Gastroesophageal sphincter (tissue), 4 donors: ENCODE data around the gene AKT3. TPM values are rescaled to one million over a fixed set of nuclear protein-coding genes. Genes with fewer than 3 reads are reported as not detected.

ENCODE experiments used
- ATAC-seq: fragments of 150-250 bp; one replicate; pipeline ENCODE4 v1.9.1; 2016; ENCODE audit warnings: mild to moderate bottlenecking, moderate library complexity
- H3K27ac ChIP-seq, 4 donors: fragments of 200-600 bp; sonication (generic) in 3 of 4; 1 replicate in 3 of 4; 2 replicates in 1 of 4; pipeline ENCODE4 v1.5.1; 2016 to 2019
- H3K27me3 ChIP-seq: fragments of 200-600 bp; sonication (generic); one replicate; pipeline ENCODE4 v1.5.1; 2019
- H3K36me3 ChIP-seq, 2 donors: fragments of 200-600 bp; sonication (generic); one replicate each; pipeline ENCODE4 v1.5.1; 2019; ENCODE audit warnings: control low read depth in 1 of 2
- H3K4me1 ChIP-seq, 3 donors: fragments of 200-600 bp; sonication (generic); 1 replicate in 2 of 3; 2 replicates in 1 of 3; pipeline ENCODE4 v1.5.1; 2016 to 2019; ENCODE audit warnings: control low read depth in 2 of 3
- H3K4me3 ChIP-seq, 2 donors: fragments of 200-600 bp; sonication (generic); one replicate each; pipeline ENCODE4 v1.5.1; 2019; ENCODE audit warnings: mild to moderate bottlenecking in 1 of 2, moderate library complexity in 1 of 2
- H3K9me3 ChIP-seq, 3 donors: fragments of 200-600 bp; sonication (generic); one replicate each; pipeline ENCODE4 v1.5.1; 2017 to 2019; ENCODE audit warnings: control low read depth in 2 of 3
- EP300 ChIP-seq: sonication (generic); formaldehyde crosslinking; IDR thresholded peaks from one replicate; pipeline ENCODE4 v1.6.1; 2017; ENCODE audit warnings: antibody characterized with exemption, mild to moderate bottlenecking
- POLR2A ChIP-seq, 2 donors: fragments of 450-650 bp; IDR thresholded peaks; one replicate each; pipeline ENCODE4 v1.6.1; 2017; ENCODE audit warnings: antibody characterized with exemption in 2 of 2, mild to moderate bottlenecking in 2 of 2, moderate library complexity in 1 of 2
- POLR2AphosphoS5 ChIP-seq: sonication (generic); formaldehyde crosslinking; IDR thresholded peaks from one replicate; pipeline ENCODE4 v1.6.1; 2017; ENCODE audit warnings: antibody characterized with exemption
- WGBS, 2 donors: methylation state at CpG; one replicate each; pipeline ENCODE4 v1.1.5; 2018; ENCODE audit warnings: low coverage in 1 of 2; 5-methylcytosine and 5-hydroxymethylcytosine counted together
- total RNA-seq, 4 donors: library from RNA; depleted of rRNA; stranded (reverse); fragments of >200 nt; gene quantifications; one replicate each; pipeline ENCODE4 v1.1.0, GENCODE V29; 2016
- TF ChIP-seq, protein P1 (sequence below), 4 experiments: fragments of 200-600 bp in 2 of 4; fragments of 450-650 bp in 2 of 4; sonication (generic) in 1 of 4; IDR thresholded peaks; one replicate each; pipeline ENCODE4 v1.5.1; 2017 to 2019; ENCODE audit warnings: antibody characterized with exemption in 4 of 4, mild to moderate bottlenecking in 2 of 4, moderate library complexity in 2 of 4

AKT3 gene
- total RNA-seq, 4 donors from 2014 or later: 72.8 to 102 (median 89.3) TPM

DNA sequence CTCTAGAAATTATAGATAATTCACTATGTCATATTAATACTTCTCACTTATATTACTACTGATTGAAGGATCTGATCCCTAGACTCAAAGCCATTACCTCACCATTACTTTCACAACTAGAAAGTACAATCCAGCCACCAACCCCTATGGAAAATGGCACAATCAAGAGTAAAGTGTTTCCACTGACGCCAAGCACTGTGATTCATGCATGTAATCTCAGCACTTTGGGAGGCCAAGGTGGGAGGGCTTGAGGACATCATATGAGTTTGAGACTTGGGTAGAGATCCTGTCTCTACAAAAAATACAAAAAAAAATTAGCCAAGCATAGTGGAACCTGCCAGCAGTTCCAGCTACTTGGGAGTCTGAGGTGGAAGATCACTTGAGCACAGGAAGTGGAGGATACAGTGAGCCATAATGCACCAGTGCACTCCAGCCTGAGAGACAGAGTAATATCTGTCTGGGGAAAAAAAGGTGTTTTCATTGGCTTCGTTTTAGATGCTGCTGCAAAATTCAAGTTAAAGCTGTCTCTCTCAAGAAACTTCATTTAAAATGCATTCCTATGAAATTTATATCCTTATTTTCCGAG lies 126.5 kb downstream of the AKT3 start:
- ATAC-seq: no peak
- Histone ChIP-seq H3K27me3 (no peaks in the 10 kb centered on the region), H3K4me1 (peaks cover 0 to 65% (median 5%) of the 10 kb centered on the region in 3 donors), H3K27ac (no peak overlapping the region), H3K36me3 (no peaks in the 10 kb centered on the region), H3K9me3 (no peaks in the 10 kb centered on the region), H3K4me3 (no peak overlapping the region)
- 77 to 78% methylated on average over 2 of the region's 3 CpGs for WGBS, 2 donors
- TF ChIP-seq, protein P1, sequence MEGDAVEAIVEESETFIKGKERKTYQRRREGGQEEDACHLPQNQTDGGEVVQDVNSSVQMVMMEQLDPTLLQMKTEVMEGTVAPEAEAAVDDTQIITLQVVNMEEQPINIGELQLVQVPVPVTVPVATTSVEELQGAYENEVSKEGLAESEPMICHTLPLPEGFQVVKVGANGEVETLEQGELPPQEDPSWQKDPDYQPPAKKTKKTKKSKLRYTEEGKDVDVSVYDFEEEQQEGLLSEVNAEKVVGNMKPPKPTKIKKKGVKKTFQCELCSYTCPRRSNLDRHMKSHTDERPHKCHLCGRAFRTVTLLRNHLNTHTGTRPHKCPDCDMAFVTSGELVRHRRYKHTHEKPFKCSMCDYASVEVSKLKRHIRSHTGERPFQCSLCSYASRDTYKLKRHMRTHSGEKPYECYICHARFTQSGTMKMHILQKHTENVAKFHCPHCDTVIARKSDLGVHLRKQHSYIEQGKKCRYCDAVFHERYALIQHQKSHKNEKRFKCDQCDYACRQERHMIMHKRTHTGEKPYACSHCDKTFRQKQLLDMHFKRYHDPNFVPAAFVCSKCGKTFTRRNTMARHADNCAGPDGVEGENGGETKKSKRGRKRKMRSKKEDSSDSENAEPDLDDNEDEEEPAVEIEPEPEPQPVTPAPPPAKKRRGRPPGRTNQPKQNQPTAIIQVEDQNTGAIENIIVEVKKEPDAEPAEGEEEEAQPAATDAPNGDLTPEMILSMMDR (IDR thresholded peaks at IDR 0.05): no peak
- no peak for TF ChIP-seq POLR2AphosphoS5
- no peak for TF ChIP-seq EP300
- no peak for TF ChIP-seq POLR2A (IDR thresholded peaks at IDR 0.05)

DNA sequence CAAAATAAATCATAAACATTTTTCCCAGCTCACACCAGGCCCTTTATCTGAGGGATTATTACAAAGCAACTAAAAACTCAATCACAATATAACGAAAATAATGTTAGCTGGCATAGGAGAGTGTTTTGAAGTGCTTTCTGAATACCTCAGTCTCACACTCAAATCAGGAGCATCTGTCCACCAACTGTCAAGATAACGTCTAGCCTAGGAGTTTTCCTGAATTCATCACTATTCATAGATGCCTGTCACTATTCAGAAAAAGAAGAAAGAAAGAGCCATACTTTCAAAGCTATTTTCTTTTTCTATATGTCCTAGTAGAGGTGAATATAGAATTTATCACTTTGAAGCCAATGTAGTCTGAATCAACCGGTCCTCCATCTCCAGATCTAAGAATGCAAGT lies 127.0 kb downstream of the AKT3 start:
- Histone ChIP-seq H3K36me3 (no peaks in the 10 kb centered on the region), H3K4me1 (peaks cover 0 to 66% (median 5%) of the 10 kb centered on the region in 3 donors), H3K4me3 (no peak overlapping the region), H3K27me3 (no peaks in the 10 kb centered on the region), H3K9me3 (no peaks in the 10 kb centered on the region), H3K27ac (no peak overlapping the region)
- TF ChIP-seq POLR2AphosphoS5 (no peak), POLR2A (IDR thresholded peaks at IDR 0.05) (no peak)
- ATAC-seq: no peak
- WGBS, 2 donors: 94 to 95% methylated on average over 3 of the region's 3 CpGs

DNA sequence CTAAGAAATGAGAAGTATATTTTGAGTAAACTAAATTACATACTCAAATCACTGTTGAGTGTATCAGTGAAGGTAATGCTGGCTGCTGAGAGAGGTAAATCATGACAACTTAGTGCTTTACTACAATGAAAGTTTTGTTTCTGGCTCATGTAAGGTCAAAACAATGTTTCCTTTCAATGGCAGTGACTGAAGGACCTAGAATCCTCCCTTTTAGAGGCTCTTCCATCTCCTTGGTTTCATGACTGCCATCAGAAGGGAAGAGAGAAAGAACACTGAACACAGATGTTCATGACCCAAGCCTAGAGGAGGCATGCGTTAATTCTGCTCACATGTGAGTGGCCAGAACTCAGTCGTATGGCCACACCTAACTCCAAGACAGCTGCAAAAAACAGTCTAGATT lies 130.6 kb downstream of the AKT3 start:
- H3K27me3 ChIP-seq: no peaks in the 10 kb centered on the region
- TF ChIP-seq, protein P1 (IDR thresholded peaks at IDR 0.05): no peak
- TF ChIP-seq EP300: no peak
- H3K27ac ChIP-seq: no peak overlapping the region
- ATAC-seq: no peak
- 93 to 94% methylated on average over 2 of the region's 2 CpGs for WGBS, 2 donors
- no peaks in the 10 kb centered on the region for H3K36me3 ChIP-seq
- H3K4me3 ChIP-seq: no peak overlapping the region
- H3K4me1 ChIP-seq: peaks cover 0 to 69% (median 8%) of the 10 kb centered on the region in 3 donors
- H3K9me3 ChIP-seq: no peaks in the 10 kb centered on the region

DNA sequence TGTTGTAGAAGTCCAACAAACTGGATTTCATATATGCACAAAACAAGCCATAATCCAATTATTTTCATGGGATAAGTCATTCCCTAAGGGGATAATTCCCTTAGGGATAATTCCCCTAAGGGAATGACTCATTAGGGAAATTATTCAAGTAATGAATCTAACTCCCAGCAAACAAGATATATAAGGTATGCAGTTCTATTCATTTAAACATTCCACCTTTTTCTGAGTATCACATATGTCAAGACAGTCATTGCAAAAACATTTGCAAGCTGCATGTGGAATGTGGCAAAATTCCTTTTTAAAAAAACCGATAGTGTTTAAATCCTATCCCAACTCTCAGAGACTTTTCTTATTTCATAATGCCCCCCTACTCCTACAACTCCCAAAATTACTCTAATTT lies 131.2 kb downstream of the AKT3 start:
- 44 to 72% methylated on average over 1 of the region's 1 CpG for WGBS, 2 donors
- no peaks in the 10 kb centered on the region for H3K9me3 ChIP-seq
- H3K27me3 ChIP-seq: no peaks in the 10 kb centered on the region
- H3K27ac ChIP-seq: no peak overlapping the region
- H3K36me3 ChIP-seq: no peaks in the 10 kb centered on the region
- no peak for TF ChIP-seq POLR2AphosphoS5
- no peak for TF ChIP-seq POLR2A (IDR thresholded peaks at IDR 0.05)
- TF ChIP-seq EP300: no peak
- TF ChIP-seq, protein P1 (IDR thresholded peaks at IDR 0.05): no peak
- no peak overlapping the region for H3K4me3 ChIP-seq
- peaks cover 0 to 73% (median 13%) of the 10 kb centered on the region in 3 donors for H3K4me1 ChIP-seq
- ATAC-seq: no peak

DNA sequence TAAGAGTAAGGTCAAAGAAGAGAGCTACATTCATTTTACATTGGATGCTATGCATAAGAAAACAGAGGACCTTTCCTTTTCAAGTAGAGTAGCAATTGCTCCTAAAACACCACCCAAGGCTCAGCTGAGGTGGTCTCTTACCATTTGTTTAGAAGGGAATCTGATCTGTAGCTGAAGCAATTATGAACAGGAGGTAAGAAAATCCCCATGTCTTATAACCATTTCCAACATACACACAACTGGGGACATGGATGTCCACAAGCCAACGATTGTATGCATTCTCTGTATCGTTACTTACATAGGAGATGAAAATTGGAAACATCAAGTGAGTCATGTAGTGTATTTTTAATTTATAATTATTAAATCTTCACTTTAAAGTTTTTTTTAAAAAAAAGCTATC lies 132.0 kb downstream of the AKT3 start:
- WGBS, 2 donors: 100% methylated on average over 2 of the region's 2 CpGs
- H3K4me3 ChIP-seq: no peak overlapping the region
- no peaks in the 10 kb centered on the region for H3K27me3 ChIP-seq
- H3K4me1 ChIP-seq: peaks cover under 1 to 72% (median 19%) of the 10 kb centered on the region in 3 donors
- no peak for TF ChIP-seq POLR2A (IDR thresholded peaks at IDR 0.05)
- TF ChIP-seq, protein P1 (IDR thresholded peaks at IDR 0.05): no peak
- no peak for TF ChIP-seq EP300
- TF ChIP-seq POLR2AphosphoS5: no peak
- no peak for ATAC-seq
- H3K9me3 ChIP-seq: no peaks in the 10 kb centered on the region
- no peaks in the 10 kb centered on the region for H3K36me3 ChIP-seq
- no peak overlapping the region for H3K27ac ChIP-seq
